ENCODE data around the gene KIAA0825. TPM values are rescaled to one million over a fixed set of nuclear protein-coding genes. Genes with fewer than 3 reads are reported as not detected.

Gene KIAA0825
- total and polyA plus RNA-seq, 2 donors (not counting 1 experiment from before 2014, with no cell fraction given) = 1.7 to 3.6 TPM

- Histone ChIP-seq H3K9ac (ENCODE audit: insufficient read depth, low read length) (no peak overlapping the region), H3K9me3 (ENCODE audit: control insufficient read depth, insufficient read depth, low read depth, low read length) (no peaks in the 10 kb centered on the region), H3K27me3 (ENCODE audit: control insufficient read depth, insufficient read depth, low read length) (no peaks in the 10 kb centered on the region), H3K27ac (ENCODE audit: insufficient read depth, low read length) (no peak overlapping the region), H4K20me1 (ENCODE audit: control insufficient read depth, extremely low read depth, insufficient read depth, low read length) (no peaks in the 10 kb centered on the region), H3K79me2 (ENCODE audit: control insufficient read depth, insufficient read depth, low read length) (no peaks in the 10 kb centered on the region), H3K4me2 (ENCODE audit: extremely low read depth, insufficient read depth, low read length) (no peak overlapping the region), H2AFZ (ENCODE audit: low read length) (no peak overlapping the region), H3K4me1 (ENCODE audit: control insufficient read depth, extremely low read depth, insufficient read depth, low read length) (no peaks in the 10 kb centered on the region), H3K4me3 (replicated peaks in 1 of 4; ENCODE audit: control extremely low read depth in 1 of 4, insufficient read depth in 1 of 4, low read depth in 3 of 4, low read length in 4 of 4) (no peak overlapping the region), H3K36me3 (ENCODE audit: control insufficient read depth, insufficient read depth, low read length) (no peaks in the 10 kb centered on the region)
- no peak for DNase-seq (ENCODE audit: low read depth in 2 of 2)
- TF ChIP-seq CTCF (conservative IDR thresholded peaks at IDR 0.05 in 1 of 2, IDR thresholded peaks at IDR 0.05 in 1 of 2; ENCODE audit: low read depth in 1 of 2, low read length in 2 of 2) (no peak), EZH2 (IDR thresholded peaks at IDR 0.05; ENCODE audit: low read length, missing control alignments) (no peak)
These were observed 418.8 kb downstream of the KIAA0825 start for GRCh38 chr5:94199566-94199965.

- Histone ChIP-seq H3K4me1 (ENCODE audit: control insufficient read depth, extremely low read depth, insufficient read depth, low read length) (no peaks in the 10 kb centered on the region), H3K9me3 (ENCODE audit: control insufficient read depth, insufficient read depth, low read depth, low read length) (no peaks in the 10 kb centered on the region), H2AFZ (ENCODE audit: low read length) (no peak overlapping the region), H3K79me2 (ENCODE audit: control insufficient read depth, insufficient read depth, low read length) (no peaks in the 10 kb centered on the region), H3K4me2 (ENCODE audit: extremely low read depth, insufficient read depth, low read length) (no peak overlapping the region), H3K9ac (ENCODE audit: insufficient read depth, low read length) (no peak overlapping the region), H3K36me3 (ENCODE audit: control insufficient read depth, insufficient read depth, low read length) (no peaks in the 10 kb centered on the region), H3K27ac (ENCODE audit: insufficient read depth, low read length) (no peak overlapping the region), H4K20me1 (ENCODE audit: control insufficient read depth, extremely low read depth, insufficient read depth, low read length) (no peaks in the 10 kb centered on the region), H3K4me3 (replicated peaks in 1 of 4; ENCODE audit: control extremely low read depth in 1 of 4, insufficient read depth in 1 of 4, low read depth in 3 of 4, low read length in 4 of 4) (no peak overlapping the region), H3K27me3 (ENCODE audit: control insufficient read depth, insufficient read depth, low read length) (no peaks in the 10 kb centered on the region)
- no peak for TF ChIP-seq CTCF (conservative IDR thresholded peaks at IDR 0.05 in 1 of 2, IDR thresholded peaks at IDR 0.05 in 1 of 2; ENCODE audit: low read depth in 1 of 2, low read length in 2 of 2)
- TF ChIP-seq EZH2 (IDR thresholded peaks at IDR 0.05; ENCODE audit: low read length, missing control alignments) = no peak
- peak in 1 of 2 donors; percentile 51 for DNase-seq (ENCODE audit: low read depth in 2 of 2)
These were observed 420.4 kb downstream of the KIAA0825 start for GRCh38 chr5:94197970-94198369.

- Histone ChIP-seq H3K27ac (ENCODE audit: insufficient read depth, low read length) (no peak overlapping the region), H3K4me3 (replicated peaks in 1 of 4; ENCODE audit: control extremely low read depth in 1 of 4, insufficient read depth in 1 of 4, low read depth in 3 of 4, low read length in 4 of 4) (no peak overlapping the region), H3K36me3 (ENCODE audit: control insufficient read depth, insufficient read depth, low read length) (no peaks in the 10 kb centered on the region), H3K4me1 (ENCODE audit: control insufficient read depth, extremely low read depth, insufficient read depth, low read length) (no peaks in the 10 kb centered on the region), H3K9ac (ENCODE audit: insufficient read depth, low read length) (no peak overlapping the region), H3K4me2 (ENCODE audit: extremely low read depth, insufficient read depth, low read length) (no peak overlapping the region), H3K9me3 (ENCODE audit: control insufficient read depth, insufficient read depth, low read depth, low read length) (no peaks in the 10 kb centered on the region), H3K27me3 (ENCODE audit: control insufficient read depth, insufficient read depth, low read length) (no peaks in the 10 kb centered on the region), H3K79me2 (ENCODE audit: control insufficient read depth, insufficient read depth, low read length) (no peaks in the 10 kb centered on the region), H2AFZ (ENCODE audit: low read length) (no peak overlapping the region), H4K20me1 (ENCODE audit: control insufficient read depth, extremely low read depth, insufficient read depth, low read length) (no peaks in the 10 kb centered on the region)
- TF ChIP-seq EZH2 (IDR thresholded peaks at IDR 0.05; ENCODE audit: low read length, missing control alignments) = no peak
- no peak for TF ChIP-seq CTCF (conservative IDR thresholded peaks at IDR 0.05 in 1 of 2, IDR thresholded peaks at IDR 0.05 in 1 of 2; ENCODE audit: low read depth in 1 of 2, low read length in 2 of 2)
- peak in 1 of 2 donors; percentile 6 for DNase-seq (ENCODE audit: low read depth in 2 of 2)
These were observed 421.5 kb downstream of the KIAA0825 start for GRCh38 chr5:94196953-94197352.

Measured in fibroblast of lung (primary cell).